OCI-M1 (cell line): ENCODE results near the gene GNAZ.

ENCODE experiments used
- DNase-seq: peaks from one replicate; lab custom pipeline; 2025; lab: John Stamatoyannopoulos, UW

GNAZ gene

DNA sequence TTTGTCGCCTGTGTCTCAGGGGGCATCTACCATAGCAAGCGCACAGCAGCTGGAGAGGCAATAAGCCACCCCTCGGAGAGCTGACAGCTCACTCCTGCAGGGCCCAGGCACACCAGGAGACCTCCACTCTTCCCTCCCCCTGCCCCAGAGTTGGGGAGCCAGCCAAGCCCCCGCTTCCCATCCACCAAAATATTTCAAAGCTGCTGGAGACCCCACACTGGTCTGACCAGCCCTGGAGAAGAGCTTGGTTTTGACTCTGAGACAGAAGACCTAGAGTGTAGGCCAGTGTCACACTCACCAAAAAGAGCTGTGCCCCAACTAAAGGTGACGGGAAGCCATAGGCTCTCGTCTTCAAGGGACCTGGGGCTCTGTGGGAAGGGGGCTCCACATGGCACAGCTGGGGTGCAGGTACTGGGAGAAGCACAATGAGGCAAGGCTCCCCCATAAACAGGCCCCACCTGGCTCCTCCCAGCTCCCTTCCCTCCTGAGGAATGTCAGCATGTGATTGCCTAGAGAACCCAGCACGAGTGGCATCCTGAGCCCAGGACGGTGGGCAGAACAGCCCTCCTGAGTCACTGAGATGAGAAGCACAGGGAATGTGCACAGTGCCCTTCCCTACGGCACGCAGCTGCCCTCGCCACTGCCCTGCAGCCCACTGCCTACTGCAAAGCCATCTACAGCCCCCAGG is 5.8 kb upstream of the GNAZ start:
- DNase-seq, result no peak

DNA sequence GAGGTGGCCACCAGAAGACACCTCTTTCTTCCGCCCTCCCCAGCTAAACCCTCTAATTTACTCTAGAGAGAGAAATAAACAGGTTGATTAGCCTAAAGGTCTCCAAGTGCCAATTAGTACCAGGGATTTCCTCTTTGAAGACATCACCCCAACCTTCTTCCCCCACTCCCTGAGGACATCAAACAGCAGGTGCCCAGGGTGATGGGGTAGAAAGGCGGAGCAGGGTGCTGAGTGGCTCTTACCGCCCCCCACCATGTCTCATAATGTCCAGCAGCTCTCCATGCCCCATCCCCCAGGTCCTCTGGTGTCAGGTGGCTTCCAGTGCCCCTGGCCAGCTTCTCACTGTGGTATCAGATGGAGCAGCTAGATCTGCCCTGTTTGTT is 5.3 kb upstream of the GNAZ start:
- no peak for DNase-seq

GRCh38 chr22:23065495-23066122 is 4.7 kb upstream of the GNAZ start:
- no peak for DNase-seq

DNA sequence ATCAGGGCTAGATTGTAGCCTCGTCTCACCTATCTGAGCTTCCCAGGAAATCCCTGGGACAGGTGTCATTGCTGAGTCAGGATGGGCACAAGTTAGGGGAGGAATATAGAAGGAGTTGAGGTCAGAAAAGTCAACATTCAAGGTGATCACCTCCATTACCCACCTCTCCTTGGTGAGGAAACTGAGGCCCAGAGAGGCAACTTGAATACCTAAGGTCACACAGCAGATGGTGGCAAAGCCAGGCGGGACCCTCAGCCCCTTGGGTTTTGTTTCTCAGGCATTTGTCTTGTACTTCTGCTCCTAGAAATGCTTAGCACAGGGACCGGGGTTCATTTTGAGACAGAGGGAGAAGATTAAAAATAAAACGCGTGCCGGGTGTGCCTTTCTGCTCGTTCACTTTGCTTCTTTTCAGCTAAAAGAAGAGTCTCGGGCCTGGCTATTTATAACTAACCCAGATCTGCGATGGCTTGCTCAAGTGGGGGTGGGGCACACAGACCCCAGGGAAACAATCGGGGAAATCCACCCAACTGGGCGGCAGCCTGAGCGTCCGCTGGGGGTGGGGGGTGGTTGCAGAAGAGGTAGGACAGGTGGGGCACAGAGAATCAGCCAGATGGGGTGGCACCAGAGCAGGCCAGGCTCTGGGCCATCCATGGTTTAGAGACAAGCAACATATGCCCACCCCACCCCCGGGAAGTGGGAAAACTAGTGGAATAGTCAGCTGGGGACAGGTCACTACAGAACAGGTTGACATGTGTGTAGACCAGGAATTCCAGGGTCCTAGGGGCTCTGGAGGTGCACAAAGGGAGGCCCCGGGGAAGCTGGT is 3.9 kb upstream of the GNAZ start:
- no peak for DNase-seq

GRCh38 chr22:23067023-23067650 is 3.2 kb upstream of the GNAZ start:
- no peak for DNase-seq

DNA sequence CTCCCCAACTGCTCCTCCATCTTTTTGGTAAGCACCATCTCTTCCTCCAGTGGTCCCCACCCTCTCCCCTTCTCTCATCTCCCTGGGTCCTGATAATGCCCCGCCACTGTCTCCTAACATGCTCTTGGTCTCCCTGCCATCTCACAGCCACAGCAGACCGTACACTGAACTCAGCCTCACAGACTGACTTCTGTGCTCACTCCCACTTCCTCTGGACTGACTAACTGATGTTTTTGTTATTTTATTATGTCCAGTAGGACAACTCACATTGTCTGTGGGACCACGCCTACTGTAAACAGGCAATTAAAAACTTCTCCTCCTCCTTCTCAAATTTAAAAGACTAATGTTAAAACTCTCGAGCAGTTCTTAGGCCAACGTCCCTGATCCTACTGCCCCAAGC is 2.6 kb upstream of the GNAZ start:
- DNase-seq, result no peak

GRCh38 chr22:23068096-23068831 is 2.1 kb upstream of the GNAZ start:
- DNase-seq, result no peak

GRCh38 chr22:23068832-23069385 is 1.4 kb upstream of the GNAZ start:
- no peak for DNase-seq

- peak; percentile 90 for DNase-seq
Observed at GRCh38 chr22:23069502-23070357, 589 bp upstream of the GNAZ start.

GRCh38 chr22:23071230-23072076 is 1.1 kb downstream of the GNAZ start:
- DNase-seq, result no peak

GRCh38 chr22:23072077-23072910 is 2.0 kb downstream of the GNAZ start:
- DNase-seq, result no peak

GRCh38 chr22:23072911-23073491 is 2.7 kb downstream of the GNAZ start:
- DNase-seq, result no peak

DNA sequence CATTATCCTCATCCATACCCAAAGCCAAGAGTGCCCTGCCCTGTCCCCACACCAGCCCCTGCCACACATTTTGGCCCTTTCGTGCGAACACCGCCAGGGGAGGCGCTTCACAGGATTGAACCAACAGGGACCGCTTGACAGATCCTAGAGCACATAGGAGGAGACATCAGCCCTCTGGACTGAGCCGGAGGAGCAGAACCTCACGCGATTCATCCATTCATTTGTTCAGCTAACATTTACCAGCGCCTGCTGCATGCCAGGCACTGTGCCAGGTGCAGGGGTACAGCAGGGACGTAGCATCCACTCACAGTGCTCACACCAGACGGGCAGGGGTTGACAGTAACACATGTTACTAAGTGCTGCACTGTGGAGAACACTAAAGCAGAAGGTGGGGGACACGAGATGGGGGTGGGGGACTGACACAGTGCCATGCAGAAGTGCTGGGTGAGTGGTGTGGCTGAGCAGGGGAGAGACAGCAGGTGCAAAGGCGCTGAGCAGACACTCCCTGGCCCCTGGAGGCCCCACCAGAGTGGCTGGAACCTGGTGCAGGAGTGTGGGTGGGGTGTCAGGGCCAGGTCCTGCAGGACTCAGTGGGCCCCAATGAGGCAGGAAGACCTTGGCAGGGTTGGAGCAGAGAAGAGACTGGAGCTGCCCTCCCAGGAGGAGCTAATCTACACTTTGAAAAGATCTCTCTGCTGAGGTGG is 3.4 kb downstream of the GNAZ start:
- no peak for DNase-seq

DNA sequence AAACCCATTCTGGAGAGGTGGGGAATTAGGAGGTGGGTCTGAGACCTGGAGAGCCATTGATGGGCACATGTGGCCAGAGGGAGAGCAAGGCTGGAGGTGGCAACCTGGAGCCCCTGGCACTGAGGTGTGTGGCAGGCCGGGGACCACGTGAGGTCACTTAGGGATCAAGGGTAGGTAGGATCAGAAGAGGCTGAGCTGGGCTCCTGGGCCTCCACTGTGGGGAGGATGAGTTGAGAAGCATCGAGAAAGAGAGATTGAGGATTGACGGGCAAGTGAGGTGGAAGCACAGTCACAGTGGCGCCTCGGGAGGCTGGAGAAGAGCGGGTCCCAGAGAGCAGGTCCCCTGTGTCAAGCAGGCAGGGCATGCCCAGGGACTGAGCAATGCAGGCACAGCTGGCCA is 4.1 kb downstream of the GNAZ start:
- DNase-seq, result no peak

DNA sequence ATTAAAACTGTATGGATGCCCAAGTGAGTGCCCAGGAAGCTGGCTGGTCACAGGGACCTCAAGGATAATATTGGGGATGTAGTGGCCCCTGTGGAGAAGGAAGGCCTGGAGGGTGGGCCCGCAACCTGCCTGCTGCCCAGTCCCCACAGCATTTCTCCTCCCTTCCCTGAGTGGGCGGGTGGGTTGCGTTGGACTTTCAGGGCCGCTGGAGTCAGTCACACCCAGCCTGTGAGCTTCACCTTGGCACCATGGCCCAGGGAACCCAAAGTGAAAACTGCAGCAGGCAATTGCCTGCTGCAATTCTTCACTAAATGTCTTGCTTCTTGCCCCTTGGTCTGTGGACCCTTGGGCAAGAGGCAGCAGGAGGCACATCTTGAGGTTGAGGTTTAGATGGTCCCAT is 4.7 kb downstream of the GNAZ start:
- no peak for DNase-seq

DNA sequence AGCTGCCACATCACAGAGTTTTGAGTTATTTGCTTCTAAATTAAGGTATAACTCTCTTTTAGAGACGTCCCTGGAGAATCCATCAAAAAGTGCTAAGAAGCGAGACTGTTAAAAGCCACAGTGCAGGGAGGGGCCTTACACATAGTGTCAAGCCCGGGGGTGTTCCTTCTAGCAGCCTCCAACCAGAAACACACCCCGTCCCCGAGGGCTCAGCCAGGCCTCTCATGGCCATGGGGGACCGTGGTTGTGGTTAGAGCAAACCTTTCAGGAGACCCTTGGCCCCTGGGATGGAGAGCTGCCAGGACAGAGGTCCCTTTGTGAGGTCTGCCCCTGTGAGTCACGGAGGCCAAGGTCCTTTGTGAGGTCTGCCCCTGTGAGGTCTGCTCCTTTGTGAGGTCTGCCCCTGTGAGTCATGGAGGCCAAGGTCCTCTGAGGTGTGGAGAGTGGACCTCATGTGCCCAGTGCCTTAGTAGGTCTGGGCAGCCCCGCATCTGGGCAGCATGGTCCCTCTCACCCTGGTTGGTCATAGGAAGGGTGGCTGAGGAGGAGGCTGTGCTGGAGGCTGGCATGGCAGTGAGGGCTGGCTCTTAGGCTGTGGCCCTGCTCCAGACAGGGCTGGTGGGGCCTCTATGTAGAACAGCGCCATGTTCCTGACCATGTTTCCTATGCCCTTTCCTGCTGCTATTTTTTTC is 5.4 kb downstream of the GNAZ start:
- DNase-seq, result no peak

DNA sequence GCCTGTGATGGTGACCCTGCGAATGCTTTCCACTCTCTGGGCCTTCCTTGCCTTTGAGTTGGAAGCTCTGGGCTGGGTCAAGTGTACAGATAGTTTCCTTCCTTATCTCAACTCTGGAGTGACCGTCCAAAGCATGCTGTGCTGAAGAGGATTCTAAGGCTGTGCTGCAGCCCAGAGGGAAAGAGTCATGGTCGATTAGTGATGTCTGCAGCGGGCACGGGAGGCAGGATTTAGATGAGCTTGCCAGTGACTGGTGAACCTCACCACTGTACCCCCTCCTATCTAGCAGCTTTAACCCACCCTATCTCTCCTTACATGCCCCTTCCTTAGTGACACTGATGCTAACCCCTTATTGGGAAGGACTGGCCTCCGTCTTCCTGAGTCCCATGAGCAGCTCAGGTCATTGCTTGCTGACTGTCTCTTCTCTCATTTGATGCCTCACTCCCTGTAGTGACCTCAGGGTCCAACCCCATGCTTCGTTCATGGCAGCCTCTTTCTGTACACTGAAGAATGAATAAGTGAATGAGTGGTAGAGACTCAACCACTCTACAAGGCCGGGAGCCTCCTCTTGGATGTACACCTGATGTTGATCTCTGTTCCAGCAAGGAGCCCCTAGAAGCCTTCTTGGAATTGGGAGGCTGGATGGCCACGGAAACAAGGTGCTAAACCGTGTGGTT is 6.7 kb downstream of the GNAZ start:
- no peak for DNase-seq
